IPS-18a (cell line): ENCODE results near the gene AZU1.

Source experiments
- H3K27ac ChIP-seq: one replicate; pipeline ENCODE4 v1.5.1; 2013; ENCODE audit warnings: low read length
- H3K27me3 ChIP-seq: one replicate; pipeline ENCODE4 v1.6.1; 2013; ENCODE audit warnings: mild to moderate bottlenecking, low read length; ENCODE audit not compliant: control insufficient read depth, insufficient read depth
- H3K36me3 ChIP-seq: one replicate; pipeline ENCODE4 v1.6.1; 2013; ENCODE audit warnings: low read depth, low read length; ENCODE audit not compliant: control insufficient read depth
- H3K4me1 ChIP-seq: one replicate; pipeline ENCODE4 v1.6.1; 2013; ENCODE audit warnings: low read depth, low read length; ENCODE audit not compliant: control insufficient read depth
- H3K4me3 ChIP-seq: one replicate; pipeline ENCODE4 v1.5.1; 2013; ENCODE audit warnings: low read length
- H3K9ac ChIP-seq: one replicate; pipeline ENCODE4 v1.6.1; 2013; ENCODE audit warnings: mild to moderate bottlenecking, low read length, moderate library complexity
- H3K9me3 ChIP-seq: one replicate; pipeline ENCODE4 v1.6.1; 2013; ENCODE audit warnings: low read depth, low read length; ENCODE audit not compliant: control insufficient read depth

AZU1 gene

DNA sequence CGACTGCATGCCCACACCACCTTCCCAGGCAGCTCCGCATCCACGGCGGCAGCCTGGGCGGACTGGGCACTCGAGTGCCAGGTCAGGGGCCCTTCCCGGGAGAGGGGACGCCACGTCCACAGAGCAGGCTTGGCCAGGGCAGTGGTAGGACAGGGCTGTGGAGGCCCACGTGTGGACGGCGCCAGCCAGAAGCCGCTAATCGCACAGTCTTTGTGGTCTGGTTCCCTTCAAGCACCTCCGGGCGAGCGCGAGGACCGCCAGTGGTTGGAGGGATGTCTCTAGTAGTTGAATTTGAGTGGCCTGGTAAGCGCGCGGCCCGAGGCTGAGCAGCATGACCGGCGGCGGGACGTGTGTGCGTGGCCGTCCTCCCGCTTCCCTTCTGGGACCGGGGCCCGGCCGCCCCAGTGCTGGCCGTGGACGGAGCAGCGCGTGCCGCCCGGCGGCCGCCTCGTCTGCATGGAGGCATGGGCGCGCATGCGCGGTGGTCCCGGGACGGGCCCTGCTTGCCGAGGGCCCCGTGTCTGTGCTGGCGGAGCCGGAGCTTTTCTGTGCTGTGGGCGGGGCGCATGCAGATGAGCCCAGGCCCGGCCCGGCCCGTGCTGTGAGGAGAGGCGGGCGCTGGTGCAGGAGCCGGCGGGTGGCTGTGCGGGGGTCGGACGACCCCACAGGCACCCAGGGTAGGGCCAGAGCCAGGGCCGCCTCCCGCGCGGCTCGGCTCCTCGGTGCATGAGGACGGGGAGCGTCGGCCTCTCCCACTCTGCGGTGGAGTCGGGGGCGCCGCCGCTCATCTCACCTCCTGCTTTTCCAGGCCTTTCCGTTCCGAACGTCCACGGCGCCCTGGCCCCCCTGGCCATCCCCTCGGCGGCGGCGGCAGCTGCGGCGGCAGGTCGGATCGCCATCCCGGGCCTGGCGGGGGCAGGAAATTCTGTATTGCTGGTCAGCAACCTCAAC lies 21.8 kb upstream of the AZU1 start:
- no peaks in the 10 kb centered on the region for H3K9me3 ChIP-seq
- H3K4me1 ChIP-seq, result peaks cover 5% of the 10 kb centered on the region
- H3K36me3 ChIP-seq, result peaks cover 88% of the 10 kb centered on the region
- no peak overlapping the region for H3K27ac ChIP-seq
- no peak overlapping the region for H3K9ac ChIP-seq
- no peak overlapping the region for H3K4me3 ChIP-seq
- no peaks in the 10 kb centered on the region for H3K27me3 ChIP-seq

DNA sequence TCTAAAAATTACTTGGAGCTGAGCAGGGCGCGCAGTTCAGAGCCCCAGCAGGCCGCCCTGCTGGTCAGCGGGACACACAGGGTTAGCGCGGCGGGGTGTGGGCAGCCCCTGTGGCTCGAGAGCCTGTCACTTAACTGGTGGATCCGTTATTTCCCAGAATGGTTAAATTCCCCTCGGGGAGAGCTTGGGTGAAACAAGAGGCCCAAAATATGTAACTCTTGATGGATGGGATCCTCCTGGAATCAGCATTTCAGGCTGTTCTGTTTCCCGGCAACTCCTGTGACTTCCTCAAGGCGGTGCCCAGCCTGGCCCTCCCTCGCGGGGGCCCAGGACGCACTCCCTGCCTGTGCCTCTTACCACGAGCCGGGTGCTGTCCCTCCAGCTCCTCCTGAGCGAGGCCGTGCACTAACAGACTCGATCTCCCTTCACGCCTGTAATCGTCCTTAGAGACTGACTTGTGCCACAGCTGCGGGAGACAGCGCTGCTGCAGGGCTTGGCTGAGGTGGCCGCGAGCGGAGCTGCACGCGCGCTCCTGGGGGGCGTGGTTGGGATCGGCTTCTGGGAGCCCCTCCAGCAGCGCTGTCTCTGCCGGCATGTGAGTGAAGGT lies 20.7 kb upstream of the AZU1 start:
- H3K27ac ChIP-seq, result no peak overlapping the region
- H3K9me3 ChIP-seq, result no peaks in the 10 kb centered on the region
- H3K4me1 ChIP-seq, result no peaks in the 10 kb centered on the region
- H3K9ac ChIP-seq, result no peak overlapping the region
- H3K4me3 ChIP-seq, result no peak overlapping the region
- peaks cover 88% of the 10 kb centered on the region for H3K36me3 ChIP-seq
- no peaks in the 10 kb centered on the region for H3K27me3 ChIP-seq

DNA sequence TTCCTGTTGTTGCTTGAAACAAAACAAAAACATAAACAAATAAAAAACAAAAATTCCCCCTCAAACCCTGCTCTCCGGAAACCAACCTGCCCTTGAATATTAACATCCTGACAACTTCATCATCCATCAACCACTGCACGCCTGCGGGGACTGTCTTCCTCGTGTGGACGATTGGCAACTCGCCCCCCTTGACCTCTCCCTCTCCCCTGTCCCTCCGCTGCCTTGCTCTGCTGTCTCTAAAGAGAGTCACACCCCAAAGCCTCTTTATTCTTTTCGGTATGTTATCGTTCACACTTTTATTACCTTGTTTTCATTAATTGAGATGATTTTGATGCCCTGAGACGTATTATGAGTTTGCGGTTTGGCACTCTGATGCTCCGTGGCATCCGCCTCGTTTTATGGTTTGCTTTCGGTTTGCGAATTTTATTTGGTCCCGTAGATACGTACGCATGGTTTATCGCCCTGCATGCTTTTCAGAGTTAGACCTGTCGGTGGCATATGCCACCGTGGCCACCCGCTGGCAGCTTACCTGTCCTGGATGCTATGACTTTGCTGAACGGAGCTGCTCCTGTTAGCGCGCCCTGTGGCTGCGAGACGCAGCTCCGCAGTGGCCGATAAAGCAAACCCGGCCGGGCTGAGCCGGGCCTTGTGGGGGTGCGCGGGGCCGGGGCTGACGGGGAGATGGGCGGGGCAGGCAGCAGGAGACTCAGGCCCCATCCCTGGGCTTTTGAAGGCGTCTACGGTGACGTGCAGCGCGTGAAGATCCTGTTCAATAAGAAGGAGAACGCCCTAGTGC lies 19.8 kb upstream of the AZU1 start:
- Histone ChIP-seq H3K9me3 (no peaks in the 10 kb centered on the region), H3K27ac (no peak overlapping the region), H3K36me3 (peaks cover 87% of the 10 kb centered on the region)

DNA sequence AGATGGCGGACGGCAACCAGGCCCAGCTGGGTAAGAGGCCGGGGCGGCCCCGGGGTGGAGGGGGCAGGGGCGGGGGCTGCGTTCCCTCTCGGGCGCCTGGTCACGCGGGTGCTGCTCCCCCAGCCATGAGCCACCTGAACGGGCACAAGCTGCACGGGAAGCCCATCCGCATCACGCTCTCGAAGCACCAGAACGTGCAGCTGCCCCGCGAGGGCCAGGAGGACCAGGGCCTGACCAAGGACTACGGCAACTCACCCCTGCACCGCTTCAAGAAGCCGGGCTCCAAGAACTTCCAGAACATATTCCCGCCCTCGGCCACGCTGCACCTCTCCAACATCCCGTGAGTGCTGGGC lies 19.2 kb upstream of the AZU1 start:
- no peaks in the 10 kb centered on the region for H3K4me1 ChIP-seq
- peaks cover 82% of the 10 kb centered on the region for H3K36me3 ChIP-seq
- H3K27ac ChIP-seq, result no peak overlapping the region
- H3K9me3 ChIP-seq, result no peaks in the 10 kb centered on the region
- H3K9ac ChIP-seq, result no peak overlapping the region
- no peaks in the 10 kb centered on the region for H3K27me3 ChIP-seq
- H3K4me3 ChIP-seq, result no peak overlapping the region

More for the DNA sequence above, 19.8 kb upstream of the AZU1 start:
- no peaks in the 10 kb centered on the region for H3K4me1 ChIP-seq
- H3K9ac ChIP-seq, result no peak overlapping the region
- H3K27me3 ChIP-seq, result no peaks in the 10 kb centered on the region
- no peak overlapping the region for H3K4me3 ChIP-seq

DNA sequence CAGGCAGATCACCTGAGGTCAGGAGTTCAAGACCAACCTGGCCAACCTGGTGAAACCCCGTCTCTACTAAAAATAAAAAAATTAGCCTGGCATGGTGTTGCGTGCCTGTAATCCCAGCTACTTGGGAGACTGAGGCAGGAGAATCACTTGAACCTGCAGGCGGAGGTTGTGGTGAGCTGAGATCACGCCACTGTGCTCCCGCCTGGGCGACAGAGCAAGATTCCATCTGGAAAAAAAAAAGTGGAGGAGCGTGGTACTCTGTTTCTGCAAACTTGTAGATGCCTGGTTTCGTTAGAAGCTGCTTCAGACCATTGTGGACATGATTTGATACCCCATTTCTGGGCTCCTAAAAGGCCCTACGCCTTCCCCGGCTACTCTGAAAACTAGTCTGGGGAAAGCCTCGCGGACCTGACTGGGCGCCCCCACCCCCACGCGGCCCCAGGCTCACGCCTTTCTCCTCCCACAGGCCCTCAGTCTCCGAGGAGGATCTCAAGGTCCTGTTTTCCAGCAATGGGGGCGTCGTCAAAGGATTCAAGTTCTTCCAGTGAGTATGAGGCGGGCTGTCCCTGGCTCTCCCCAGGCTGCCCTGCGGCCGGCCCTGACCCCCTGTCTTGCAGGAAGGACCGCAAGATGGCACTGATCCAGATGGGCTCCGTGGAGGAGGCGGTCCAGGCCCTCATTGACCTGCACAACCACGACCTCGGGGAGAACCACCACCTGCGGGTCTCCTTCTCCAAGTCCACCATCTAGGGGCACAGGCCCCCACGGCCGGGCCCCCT lies 17.4 kb upstream of the AZU1 start:
- H3K4me3 ChIP-seq, result no peak overlapping the region
- H3K9ac ChIP-seq, result no peak overlapping the region
- no peaks in the 10 kb centered on the region for H3K27me3 ChIP-seq
- no peaks in the 10 kb centered on the region for H3K4me1 ChIP-seq
- H3K36me3 ChIP-seq, result peaks cover 66% of the 10 kb centered on the region
- no peak overlapping the region for H3K27ac ChIP-seq
- H3K9me3 ChIP-seq, result no peaks in the 10 kb centered on the region

DNA sequence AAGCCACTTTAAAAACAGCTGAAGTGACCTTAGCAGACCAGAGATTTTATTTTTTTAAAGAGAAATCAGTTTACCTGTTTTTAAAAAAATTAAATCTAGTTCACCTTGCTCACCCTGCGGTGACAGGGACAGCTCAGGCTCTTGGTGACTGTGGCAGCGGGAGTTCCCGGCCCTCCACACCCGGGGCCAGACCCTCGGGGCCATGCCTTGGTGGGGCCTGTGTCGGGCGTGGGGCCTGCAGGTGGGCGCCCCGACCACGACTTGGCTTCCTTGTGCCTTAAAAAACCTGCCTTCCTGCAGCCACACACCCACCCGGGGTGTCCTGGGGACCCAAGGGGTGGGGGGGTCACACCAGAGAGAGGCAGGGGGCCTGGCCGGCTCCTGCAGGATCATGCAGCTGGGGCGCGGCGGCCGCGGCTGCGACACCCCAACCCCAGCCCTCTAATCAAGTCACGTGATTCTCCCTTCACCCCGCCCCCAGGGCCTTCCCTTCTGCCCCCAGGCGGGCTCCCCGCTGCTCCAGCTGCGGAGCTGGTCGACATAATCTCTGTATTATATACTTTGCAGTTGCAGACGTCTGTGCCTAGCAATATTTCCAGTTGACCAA lies 16.7 kb upstream of the AZU1 start:
- Histone ChIP-seq H3K9me3 (no peaks in the 10 kb centered on the region), H3K36me3 (peaks cover 59% of the 10 kb centered on the region), H3K9ac (no peak overlapping the region), H3K27ac (no peak overlapping the region), H3K27me3 (no peaks in the 10 kb centered on the region), H3K4me3 (no peak overlapping the region), H3K4me1 (no peaks in the 10 kb centered on the region)

DNA sequence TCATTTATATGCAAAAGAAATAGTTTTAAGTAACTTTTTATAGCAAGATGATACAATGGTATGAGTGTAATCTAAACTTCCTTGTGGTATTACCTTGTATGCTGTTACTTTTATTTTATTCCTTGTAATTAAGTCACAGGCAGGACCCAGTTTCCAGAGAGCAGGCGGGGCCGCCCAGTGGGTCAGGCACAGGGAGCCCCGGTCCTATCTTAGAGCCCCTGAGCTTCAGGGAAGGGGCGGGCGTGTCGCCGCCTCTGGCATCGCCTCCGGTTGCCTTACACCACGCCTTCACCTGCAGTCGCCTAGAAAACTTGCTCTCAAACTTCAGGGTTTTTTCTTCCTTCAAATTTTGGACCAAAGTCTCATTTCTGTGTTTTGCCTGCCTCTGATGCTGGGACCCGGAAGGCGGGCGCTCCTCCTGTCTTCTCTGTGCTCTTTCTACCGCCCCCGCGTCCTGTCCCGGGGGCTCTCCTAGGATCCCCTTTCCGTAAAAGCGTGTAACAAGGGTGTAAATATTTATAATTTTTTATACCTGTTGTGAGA lies 16.1 kb upstream of the AZU1 start:
- no peaks in the 10 kb centered on the region for H3K27me3 ChIP-seq
- H3K36me3 ChIP-seq, result peaks cover 55% of the 10 kb centered on the region
- H3K4me3 ChIP-seq, result no peak overlapping the region
- H3K4me1 ChIP-seq, result no peaks in the 10 kb centered on the region
- H3K9ac ChIP-seq, result no peak overlapping the region
- H3K27ac ChIP-seq, result no peak overlapping the region
- no peaks in the 10 kb centered on the region for H3K9me3 ChIP-seq

DNA sequence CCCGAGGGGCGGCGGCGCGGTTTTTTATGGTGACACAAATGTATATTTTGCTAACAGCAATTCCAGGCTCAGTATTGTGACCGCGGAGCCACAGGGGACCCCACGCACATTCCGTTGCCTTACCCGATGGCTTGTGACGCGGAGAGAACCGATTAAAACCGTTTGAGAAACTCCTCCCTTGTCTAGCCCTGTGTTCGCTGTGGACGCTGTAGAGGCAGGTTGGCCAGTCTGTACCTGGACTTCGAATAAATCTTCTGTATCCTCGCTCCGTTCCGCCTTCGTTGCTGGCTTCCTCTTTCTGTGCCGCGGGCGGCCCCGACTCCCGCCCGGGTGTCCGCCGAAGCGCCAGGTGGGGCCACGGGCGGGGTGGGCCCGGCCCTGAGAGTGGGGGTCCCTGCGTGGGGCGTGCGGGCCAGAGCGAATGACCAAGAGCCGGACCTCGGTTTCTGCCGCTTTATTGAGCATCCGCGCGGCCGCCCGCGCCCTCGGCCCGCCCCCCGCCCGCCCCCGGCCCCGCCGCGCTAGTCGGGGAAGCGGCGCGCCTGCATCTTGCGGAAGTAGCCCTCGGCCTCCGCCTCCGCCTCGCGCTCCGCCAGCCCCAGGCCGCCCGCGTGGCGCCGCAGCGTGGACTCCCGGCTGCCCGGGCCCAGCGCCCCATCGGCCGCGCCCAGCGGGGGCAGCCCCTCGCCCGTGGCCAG lies 15.4 kb upstream of the AZU1 start:
- no peaks in the 10 kb centered on the region for H3K27me3 ChIP-seq
- no peak overlapping the region for H3K4me3 ChIP-seq
- no peaks in the 10 kb centered on the region for H3K9me3 ChIP-seq
- H3K9ac ChIP-seq, result no peak overlapping the region
- no peaks in the 10 kb centered on the region for H3K4me1 ChIP-seq
- H3K36me3 ChIP-seq, result peaks cover 49% of the 10 kb centered on the region
- H3K27ac ChIP-seq, result no peak overlapping the region

DNA sequence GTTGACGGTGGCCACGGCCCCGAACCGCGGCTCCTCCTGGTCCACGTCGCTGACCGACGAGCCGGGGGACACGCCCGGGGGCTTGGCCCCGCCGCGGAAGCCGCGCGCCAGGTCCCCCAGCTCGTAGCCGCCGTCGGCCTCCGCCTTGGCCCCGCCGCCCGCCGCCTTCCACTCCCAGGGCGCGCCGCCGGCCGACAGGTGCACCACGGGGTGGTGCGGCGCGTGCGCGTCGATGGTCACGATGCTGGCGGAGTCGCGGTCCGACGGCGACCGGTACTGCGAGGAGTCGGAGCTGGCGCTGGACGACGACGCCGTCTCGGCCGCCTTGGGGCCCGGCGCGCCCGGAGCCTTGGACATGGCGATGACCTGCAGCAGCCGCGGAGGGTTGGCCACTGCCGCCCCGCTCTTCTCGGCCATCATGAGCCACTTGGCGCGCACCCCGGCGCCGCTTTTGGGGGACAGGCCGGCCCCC lies 14.9 kb upstream of the AZU1 start:
- Histone ChIP-seq H3K9me3 (no peaks in the 10 kb centered on the region), H3K4me3 (no peak overlapping the region), H3K9ac (no peak overlapping the region), H3K27me3 (no peaks in the 10 kb centered on the region), H3K27ac (no peak overlapping the region), H3K4me1 (no peaks in the 10 kb centered on the region), H3K36me3 (peaks cover 43% of the 10 kb centered on the region)
